Endothelial cell of umbilical vein (primary cell): ENCODE data around the gene SLC44A3. TPM values are rescaled to one million over a fixed set of nuclear protein-coding genes. Genes with fewer than 3 reads are reported as not detected.

Source experiments
- BruUV-seq: library from RNA; stranded (reverse); fragments of 400-500 nt; replicated peaks from 2 replicates; lab custom pipeline; 2021; lab: Mats Ljungman, UMichigan
- CTCF ChIA-PET: fragments of 300-600, 350-600 bp; sonication (Branson Sonifier 250); formaldehyde crosslinking; loops from one replicate; lab custom pipeline; 2021; ENCODE audit warnings: antibody characterized with exemption, inconsistent platforms; lab: Charles Lee
- POLR2A ChIA-PET: fragments of 300-600, 350-600 bp; sonication (Branson Sonifier 250); formaldehyde crosslinking; loops from one replicate; lab custom pipeline; 2021; ENCODE audit warnings: antibody characterized with exemption, inconsistent platforms; lab: Charles Lee
- DNase-seq: peaks from one replicate; pipeline ENCODE4 v3.0.0-alpha.2; 2011; ENCODE audit warnings: low read depth, low spot score
- FAIRE-seq: peaks from 2 replicates; lab custom pipeline; 2011; peaks lifted over from hg19 to GRCh38; lab: Jason Lieb, UNC
- H2AFZ ChIP-seq: 2 replicates; pipeline ENCODE4 v1.6.0; 2012; ENCODE audit warnings: low read depth, low read length, control low read depth, inconsistent platforms
- H3K27ac ChIP-seq: 2 replicates; pipeline ENCODE4 v1.5.1; 2011; ENCODE audit warnings: low read depth, mild to moderate bottlenecking, control low read depth, low read length, moderate library complexity; ENCODE audit not compliant: insufficient read depth
- H3K27me3 ChIP-seq, 2 experiments: 2 replicates each; pipeline versions ENCODE4 v1.6.0 to v1.6.1; 2011; ENCODE audit warnings: low read length in 2 of 2, mixed read lengths in 1 of 2; ENCODE audit not compliant: control insufficient read depth in 2 of 2, insufficient read depth in 2 of 2
- H3K36me3 ChIP-seq, 2 experiments: 2 replicates in 1 of 2; 3 replicates in 1 of 2; pipeline ENCODE4 v1.5.1; 2011; ENCODE audit warnings: low read length in 2 of 2, mild to moderate bottlenecking in 1 of 2, moderate library complexity in 1 of 2; ENCODE audit not compliant: control insufficient read depth in 2 of 2, insufficient read depth in 2 of 2; ENCODE audit errors: extremely low read depth in 1 of 2
- H3K4me1 ChIP-seq: 3 replicates; pipeline ENCODE4 v1.5.1; 2011; ENCODE audit warnings: mild to moderate bottlenecking, low read length; ENCODE audit not compliant: control insufficient read depth, insufficient read depth; ENCODE audit errors: extremely low read depth
- H3K4me2 ChIP-seq: 2 replicates; pipeline ENCODE4 v1.6.1; 2011; ENCODE audit warnings: low read length, control low read depth, mixed read lengths; ENCODE audit not compliant: insufficient read depth
- H3K4me3 ChIP-seq, 3 experiments: fragments of 200-600 bp in 1 of 3; sonication (generic), shearing (Covaris generic) in 1 of 3; replicated peaks in 1 of 3; 2 replicates each; pipeline ENCODE4 v1.5.1; 2011 to 2016; ENCODE audit warnings: control low read depth in 3 of 3, low read length in 3 of 3, mild to moderate bottlenecking in 2 of 3, inconsistent platforms in 1 of 3, low read depth in 1 of 3, moderate library complexity in 1 of 3; ENCODE audit not compliant: insufficient read depth in 1 of 3
- H3K79me2 ChIP-seq: 2 replicates; pipeline ENCODE4 v1.6.0; 2012; ENCODE audit warnings: low read length, inconsistent platforms; ENCODE audit not compliant: control insufficient read depth, insufficient read depth
- H3K9ac ChIP-seq: replicated peaks from 2 replicates; pipeline ENCODE3; 2011; ENCODE audit warnings: low read length, control low read depth; ENCODE audit not compliant: insufficient read depth; ENCODE audit errors: extremely low read depth
- H3K9me1 ChIP-seq: replicated peaks from 3 replicates; pipeline ENCODE4 v1.6.0; 2011; ENCODE audit warnings: mild to moderate bottlenecking, low read length; ENCODE audit not compliant: control insufficient read depth, insufficient read depth; ENCODE audit errors: extremely low read depth
- H3K9me3 ChIP-seq: replicated peaks from 2 replicates; pipeline ENCODE4 v1.5.1; 2012; ENCODE audit warnings: low read length, inconsistent platforms; ENCODE audit not compliant: control insufficient read depth, insufficient read depth
- H4K20me1 ChIP-seq: replicated peaks from 2 replicates; pipeline ENCODE3; 2011; ENCODE audit warnings: mild to moderate bottlenecking, low read length; ENCODE audit not compliant: control insufficient read depth, insufficient read depth; ENCODE audit errors: extremely low read depth
- EZH2 ChIP-seq: IDR thresholded peaks from 2 replicates; pipeline ENCODE4 v1.6.1; 2012; ENCODE audit warnings: borderline replicate concordance, low read depth, mild to moderate bottlenecking, moderate library complexity, low read length, inconsistent platforms; ENCODE audit not compliant: severe bottlenecking
- FOS ChIP-seq: IDR thresholded peaks from 2 replicates; pipeline ENCODE4 v1.6.1; 2011; ENCODE audit warnings: mild to moderate bottlenecking, low read length, moderate library complexity, borderline replicate concordance; ENCODE audit not compliant: insufficient read depth
- GATA2 ChIP-seq: IDR thresholded peaks from 2 replicates; pipeline ENCODE4 v1.7.0; 2011; ENCODE audit warnings: low read depth, mild to moderate bottlenecking, moderate library complexity, mixed read lengths, low read length; ENCODE audit not compliant: insufficient read length, insufficient read depth
- JUN ChIP-seq: IDR thresholded peaks from 2 replicates; pipeline ENCODE4 v1.6.1; 2011; ENCODE audit warnings: borderline replicate concordance, low read depth; ENCODE audit not compliant: insufficient read length, insufficient read depth
- MAX ChIP-seq: IDR thresholded peaks from 2 replicates; pipeline ENCODE4 v1.6.1; 2011; ENCODE audit not compliant: insufficient read depth, insufficient read length
- MYC ChIP-seq: IDR thresholded peaks from one replicate; pipeline ENCODE4 v1.6.1; 2011; ENCODE audit warnings: mild to moderate bottlenecking, low read depth, low read length
- POLR2A ChIP-seq: IDR thresholded peaks from 2 replicates; pipeline ENCODE4 v1.6.1; 2012; ENCODE audit warnings: low read depth, mild to moderate bottlenecking, control low read depth, low read length
- POLR2AphosphoS5 ChIP-seq: IDR thresholded peaks from 2 replicates; pipeline ENCODE4 v1.6.1; 2012; ENCODE audit warnings: low read depth, mild to moderate bottlenecking, control low read depth, low read length, moderate library complexity; ENCODE audit not compliant: insufficient read depth
- dilution Hi-C: fragments of 300-500 bp; cut with MboI; formaldehyde crosslinking; loops from one replicate; pipeline ENCODE4 v1.15.0; 2019; ENCODE audit warnings: low sequenced_read_pairs; ENCODE audit not compliant: extremely low pct_ligation_motif_present
- intact Hi-C: fragments of 100-400 bp; cut with micrococcal nuclease; formaldehyde crosslinking; loops from one replicate; pipeline ENCODE4 v1.10.0; 2022
- polyA plus RNA-seq, 4 experiments: library from polyadenylated mRNA; depleted of rRNA in 3 of 4; stranded (reverse) in 3 of 4; unstranded in 1 of 4; fragments of >200 nt; gene quantifications; 2 replicates each; pipeline versions ENCODE4 v1.2.1 to v1.2.3, GENCODE V29; 2011 to 2012; ENCODE audit warnings: missing spikeins in 1 of 4
- total RNA-seq: library from RNA; stranded (reverse); gene quantifications from 2 replicates; pipeline ENCODE4 v1.2.3, GENCODE V29; 2021

Gene SLC44A3
- total and polyA plus RNA-seq, 2 donors (not counting 3 experiments of a cell fraction or from before 2014, with no cell fraction given) = 0.29 to 0.42 TPM

- no peak overlapping the region for H3K27ac ChIP-seq
- no peak for DNase-seq
- no peaks in the 10 kb centered on the region for H3K9me1 ChIP-seq
- H3K4me1 ChIP-seq = no peaks in the 10 kb centered on the region
- CTCF ChIA-PET = interaction anchor here (0.7 to 2.5 kb wide), 7 partner anchors 11 to 317 kb away, joined by 3 to 11 read pairs (median 4); no protein-coding TSS in a partner anchor
- H3K79me2 ChIP-seq = no peaks in the 10 kb centered on the region
- no peak for TF ChIP-seq JUN
- no peak for TF ChIP-seq EZH2
- TF ChIP-seq MYC = no peak
- TF ChIP-seq FOS = no peak
- no peak for TF ChIP-seq POLR2A
- no peak for TF ChIP-seq GATA2
- TF ChIP-seq MAX = no peak
- no peak for TF ChIP-seq POLR2AphosphoS5
- POLR2A ChIA-PET = no interaction called here
- no peaks in the 10 kb centered on the region for H3K9me3 ChIP-seq
- no peaks in the 10 kb centered on the region for H3K36me3 ChIP-seq
- H4K20me1 ChIP-seq = no peaks in the 10 kb centered on the region
- no peak overlapping the region for H3K4me3 ChIP-seq
- BruUV-seq = no TSS peak
- no peak overlapping the region for H3K4me2 ChIP-seq
- H3K27me3 ChIP-seq = peaks cover 13 to 21% of the 10 kb centered on the region in 2 experiments
- no peak for FAIRE-seq
- dilution Hi-C loops = no loop called here
- no peak overlapping the region for H2AFZ ChIP-seq
- intact Hi-C loops = no loop called here
- no peak overlapping the region for H3K9ac ChIP-seq
Measured at GRCh38 chr1:94832931-94833585, 12.9 kb downstream of the SLC44A3 start.
